ENCODE measurements around the gene MRI1.

Gene MRI1

GRCh38 chr19:13795595-13796300, 31.4 kb downstream of the MRI1 start:
- DNase-seq: no peak

GRCh38 chr19:13796301-13797057, 32.2 kb downstream of the MRI1 start:
- DNase-seq: no peak

GRCh38 chr19:13797058-13797440, 32.7 kb downstream of the MRI1 start:
- DNase-seq: no peak

GRCh38 chr19:13797870-13798269, 33.5 kb downstream of the MRI1 start:
- no peak for DNase-seq

GRCh38 chr19:13799669-13800068, 35.3 kb downstream of the MRI1 start:
- DNase-seq: no peak

GRCh38 chr19:13803038-13803437, 38.7 kb downstream of the MRI1 start:
- DNase-seq: no peak

GRCh38 chr19:13804830-13805683, 40.7 kb downstream of the MRI1 start:
- DNase-seq: no peak

GRCh38 chr19:13806728-13807127, 42.4 kb downstream of the MRI1 start:
- DNase-seq: no peak

- DNase-seq: no peak
Observed at GRCh38 chr19:13807421-13808021, 43.2 kb downstream of the MRI1 start.

- no peak for DNase-seq
Observed at GRCh38 chr19:13808856-13809255, 44.5 kb downstream of the MRI1 start.

- DNase-seq: no peak
Observed at GRCh38 chr19:13812544-13812943, 48.2 kb downstream of the MRI1 start.

- DNase-seq: no peak
Observed at GRCh38 chr19:13813147-13813546, 48.8 kb downstream of the MRI1 start.

GRCh38 chr19:13814550-13814949, 50.2 kb downstream of the MRI1 start:
- no peak for DNase-seq

GRCh38 chr19:13817018-13817614, 52.8 kb downstream of the MRI1 start:
- DNase-seq: no peak

GRCh38 chr19:13817615-13818371, 53.5 kb downstream of the MRI1 start:
- DNase-seq: no peak

- DNase-seq: no peak
Observed at GRCh38 chr19:13819238-13819637, 54.9 kb downstream of the MRI1 start.

GRCh38 chr19:13821292-13821691, 57.0 kb downstream of the MRI1 start:
- no peak for DNase-seq

GRCh38 chr19:13823256-13823655, 58.9 kb downstream of the MRI1 start:
- DNase-seq: no peak
